Neural crest cell (in vitro differentiated cells): Measurements from ENCODE around the gene SHISA8. TPM values are rescaled to one million over a fixed set of nuclear protein-coding genes. Genes with fewer than 3 reads are reported as not detected.

Source experiments
- DNase-seq: peaks from one replicate; pipeline ENCODE4 v3.0.0; 2021; ENCODE audit warnings: low read depth, mixed read lengths, low spot score
- H3K27ac Mint-ChIP-seq: one replicate; pipeline ENCODE4 v1.8.0; 2021; ENCODE audit warnings: mild to moderate bottlenecking, mixed read lengths; ENCODE audit not compliant: unreplicated experiment
- H3K27me3 Mint-ChIP-seq: 2 replicates; pipeline ENCODE4 v1.8.0; 2021; ENCODE audit warnings: low read depth, mild to moderate bottlenecking, mixed read lengths
- H3K36me3 Mint-ChIP-seq: 2 replicates; pipeline ENCODE4 v1.8.0; 2021; ENCODE audit warnings: low read depth, mild to moderate bottlenecking, mixed read lengths
- H3K4me1 Mint-ChIP-seq: 2 replicates; pipeline ENCODE4 v1.8.0; 2021; ENCODE audit warnings: mixed read lengths
- H3K4me3 Mint-ChIP-seq: one replicate; pipeline ENCODE4 v1.8.0; 2021; ENCODE audit warnings: mild to moderate bottlenecking, mixed read lengths
- H3K9me3 Mint-ChIP-seq: 2 replicates; pipeline ENCODE4 v1.8.0; 2021; ENCODE audit warnings: mixed read lengths
- CTCF ChIP-seq: fragments of 200-600 bp; sonication (generic); conservative IDR thresholded peaks from 2 replicates; pipeline ENCODE4 v1.5.0; 2021; ENCODE audit warnings: antibody characterized with exemption, mild to moderate bottlenecking
- total RNA-seq: library from RNA; stranded (reverse); gene quantifications from 2 replicates; pipeline ENCODE4 v1.2.1, GENCODE V29; 2021

Gene SHISA8
- total RNA-seq, 1 donor from 2014 or later, result 0.19 TPM

- peaks cover 74% of the 10 kb centered on the region for H3K27me3 Mint-ChIP-seq
- H3K27ac Mint-ChIP-seq, result no peak overlapping the region
- peak overlapping the region; percentile 59 for H3K4me3 Mint-ChIP-seq
- TF ChIP-seq CTCF, result no peak
- no peaks in the 10 kb centered on the region for H3K36me3 Mint-ChIP-seq
- DNase-seq, result no peak
- H3K4me1 Mint-ChIP-seq, result peaks cover 14% of the 10 kb centered on the region
- H3K9me3 Mint-ChIP-seq, result no peaks in the 10 kb centered on the region
These were observed 8.9 kb upstream of the SHISA8 start for GRCh38 chr22:41923595-41924276.

GRCh38 chr22:41922940-41923594 lies 8.2 kb upstream of the SHISA8 start:
- peaks cover 13% of the 10 kb centered on the region for H3K4me1 Mint-ChIP-seq
- DNase-seq, result no peak
- H3K4me3 Mint-ChIP-seq, result no peak overlapping the region
- peaks cover 77% of the 10 kb centered on the region for H3K27me3 Mint-ChIP-seq
- H3K27ac Mint-ChIP-seq, result no peak overlapping the region
- no peaks in the 10 kb centered on the region for H3K9me3 Mint-ChIP-seq
- no peak for TF ChIP-seq CTCF
- H3K36me3 Mint-ChIP-seq, result no peaks in the 10 kb centered on the region

GRCh38 chr22:41922328-41922727 lies 7.5 kb upstream of the SHISA8 start:
- no peak overlapping the region for H3K27ac Mint-ChIP-seq
- no peak for TF ChIP-seq CTCF
- DNase-seq, result no peak
- H3K4me3 Mint-ChIP-seq, result peak overlapping the region; percentile 34
- no peaks in the 10 kb centered on the region for H3K9me3 Mint-ChIP-seq
- no peaks in the 10 kb centered on the region for H3K36me3 Mint-ChIP-seq
- H3K4me1 Mint-ChIP-seq, result peaks cover 7% of the 10 kb centered on the region
- peaks cover 77% of the 10 kb centered on the region for H3K27me3 Mint-ChIP-seq

GRCh38 chr22:41920271-41920976 lies 5.5 kb upstream of the SHISA8 start:
- Mint-ChIP-seq H3K36me3 (no peaks in the 10 kb centered on the region), H3K9me3 (no peaks in the 10 kb centered on the region), H3K27ac (no peak overlapping the region), H3K4me3 (peak overlapping the region; percentile 64), H3K4me1 (peaks cover 7% of the 10 kb centered on the region), H3K27me3 (peaks cover 84% of the 10 kb centered on the region)
- no peak for TF ChIP-seq CTCF
- no peak for DNase-seq

- peaks cover 80% of the 10 kb centered on the region for H3K27me3 Mint-ChIP-seq
- no peak for TF ChIP-seq CTCF
- peak; percentile 64 for DNase-seq
- H3K4me3 Mint-ChIP-seq, result no peak overlapping the region
- H3K36me3 Mint-ChIP-seq, result no peaks in the 10 kb centered on the region
- H3K27ac Mint-ChIP-seq, result no peak overlapping the region
- peaks cover 3% of the 10 kb centered on the region for H3K4me1 Mint-ChIP-seq
- no peaks in the 10 kb centered on the region for H3K9me3 Mint-ChIP-seq
These were observed 4.7 kb upstream of the SHISA8 start for GRCh38 chr22:41919357-41920224.
